ENCODE measurements around the gene P2RY2. TPM values are rescaled to one million over a fixed set of nuclear protein-coding genes. Genes with fewer than 3 reads are reported as not detected.

The P2RY2 gene
- total RNA-seq, 1 donor = 0.36 TPM

- Histone ChIP-seq H3K4me2 (ENCODE audit: insufficient read depth, low read length) (no peak overlapping the region), H2AFZ (ENCODE audit: low read length) (no peak overlapping the region), H3K27ac (ENCODE audit: low read depth, low read length) (no peak overlapping the region), H3K27me3 (ENCODE audit: insufficient read depth, low read length) (no peaks in the 10 kb centered on the region), H3K79me2 (ENCODE audit: insufficient read depth, low read length) (no peaks in the 10 kb centered on the region), H3K36me3 (ENCODE audit: insufficient read depth, low read length) (no peaks in the 10 kb centered on the region), H3K4me1 (ENCODE audit: insufficient read depth, low read length) (peaks cover 16% of the 10 kb centered on the region), H3K4me3 (ENCODE audit: insufficient read depth, low read length) (no peak overlapping the region), H4K20me1 (ENCODE audit: insufficient read depth, low read length) (no peaks in the 10 kb centered on the region), H3K9me3 (ENCODE audit: low read depth, low read length) (no peaks in the 10 kb centered on the region)
- DNase-seq (ENCODE audit: insufficient read length, low spot score, missing footprints) = no peak
- no peak for TF ChIP-seq CTCF (IDR thresholded peaks at IDR 0.05; ENCODE audit: extremely low read depth, low read depth, low read length)
Measured at GRCh38 chr11:73191151-73191550, 26.9 kb upstream of the P2RY2 start.

GRCh38 chr11:73192272-73192671 lies 25.8 kb upstream of the P2RY2 start:
- Histone ChIP-seq H3K4me1 (ENCODE audit: insufficient read depth, low read length) (peaks cover 7% of the 10 kb centered on the region), H3K27me3 (ENCODE audit: insufficient read depth, low read length) (no peaks in the 10 kb centered on the region), H3K9me3 (ENCODE audit: low read depth, low read length) (no peaks in the 10 kb centered on the region), H3K79me2 (ENCODE audit: insufficient read depth, low read length) (no peaks in the 10 kb centered on the region), H2AFZ (ENCODE audit: low read length) (no peak overlapping the region), H3K4me3 (ENCODE audit: insufficient read depth, low read length) (no peak overlapping the region), H3K36me3 (ENCODE audit: insufficient read depth, low read length) (no peaks in the 10 kb centered on the region), H3K4me2 (ENCODE audit: insufficient read depth, low read length) (no peak overlapping the region), H4K20me1 (ENCODE audit: insufficient read depth, low read length) (no peaks in the 10 kb centered on the region), H3K27ac (ENCODE audit: low read depth, low read length) (no peak overlapping the region)
- no peak for TF ChIP-seq CTCF (IDR thresholded peaks at IDR 0.05; ENCODE audit: extremely low read depth, low read depth, low read length)
- no peak for DNase-seq (ENCODE audit: insufficient read length, low spot score, missing footprints)

GRCh38 chr11:73193251-73194033 lies 24.6 kb upstream of the P2RY2 start:
- peaks cover 7% of the 10 kb centered on the region for H3K4me1 ChIP-seq (ENCODE audit: insufficient read depth, low read length)
- no peaks in the 10 kb centered on the region for H3K79me2 ChIP-seq (ENCODE audit: insufficient read depth, low read length)
- H3K4me3 ChIP-seq (ENCODE audit: insufficient read depth, low read length) = no peak overlapping the region
- no peaks in the 10 kb centered on the region for H4K20me1 ChIP-seq (ENCODE audit: insufficient read depth, low read length)
- H3K36me3 ChIP-seq (ENCODE audit: insufficient read depth, low read length) = no peaks in the 10 kb centered on the region
- no peak overlapping the region for H3K27ac ChIP-seq (ENCODE audit: low read depth, low read length)
- H3K4me2 ChIP-seq (ENCODE audit: insufficient read depth, low read length) = no peak overlapping the region
- no peak for DNase-seq (ENCODE audit: insufficient read length, low spot score, missing footprints)
- H3K9me3 ChIP-seq (ENCODE audit: low read depth, low read length) = no peaks in the 10 kb centered on the region
- no peaks in the 10 kb centered on the region for H3K27me3 ChIP-seq (ENCODE audit: insufficient read depth, low read length)
- H2AFZ ChIP-seq (ENCODE audit: low read length) = no peak overlapping the region
- TF ChIP-seq CTCF (IDR thresholded peaks at IDR 0.05; ENCODE audit: extremely low read depth, low read depth, low read length) = no peak

GRCh38 chr11:73194034-73194507 lies 24.0 kb upstream of the P2RY2 start:
- peaks cover 7% of the 10 kb centered on the region for H3K4me1 ChIP-seq (ENCODE audit: insufficient read depth, low read length)

More at GRCh38 chr11:73194034-73194507, 24.0 kb upstream of the P2RY2 start:
- H3K27ac ChIP-seq (ENCODE audit: low read depth, low read length) = no peak overlapping the region
- H3K27me3 ChIP-seq (ENCODE audit: insufficient read depth, low read length) = no peaks in the 10 kb centered on the region
- H3K79me2 ChIP-seq (ENCODE audit: insufficient read depth, low read length) = no peaks in the 10 kb centered on the region
- no peaks in the 10 kb centered on the region for H4K20me1 ChIP-seq (ENCODE audit: insufficient read depth, low read length)
- no peak overlapping the region for H3K4me3 ChIP-seq (ENCODE audit: insufficient read depth, low read length)
- no peak for DNase-seq (ENCODE audit: insufficient read length, low spot score, missing footprints)
- H3K36me3 ChIP-seq (ENCODE audit: insufficient read depth, low read length) = no peaks in the 10 kb centered on the region
- TF ChIP-seq CTCF (IDR thresholded peaks at IDR 0.05; ENCODE audit: extremely low read depth, low read depth, low read length) = no peak
- no peaks in the 10 kb centered on the region for H3K9me3 ChIP-seq (ENCODE audit: low read depth, low read length)
- no peak overlapping the region for H3K4me2 ChIP-seq (ENCODE audit: insufficient read depth, low read length)
- no peak overlapping the region for H2AFZ ChIP-seq (ENCODE audit: low read length)
